ENCODE measurements around the gene DNER. TPM values are rescaled to one million over a fixed set of nuclear protein-coding genes. Genes with fewer than 3 reads are reported as not detected.

Gene DNER
- total RNA-seq, 1 experiment from 2014 or later = 0.28 TPM

DNA sequence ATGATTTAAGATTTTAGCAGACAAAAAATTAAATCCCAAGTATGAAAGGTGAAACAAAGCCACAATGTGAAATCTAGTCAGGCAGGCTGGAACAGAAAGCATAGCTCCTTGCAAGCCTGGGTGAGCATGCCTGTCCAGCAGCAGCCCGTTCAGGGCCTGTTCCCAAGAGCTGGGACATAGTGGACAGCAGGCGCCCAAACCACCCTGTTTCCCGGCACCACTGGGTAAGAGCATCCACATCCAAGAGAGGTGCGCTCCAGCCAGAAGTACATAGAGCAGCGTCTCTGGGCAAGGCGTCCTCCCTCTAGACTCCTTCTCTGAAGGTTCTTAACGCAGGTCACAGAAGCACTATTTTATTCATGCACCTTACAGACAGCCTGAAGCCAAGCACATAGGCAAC lies 80.8 kb downstream of the DNER start:
- Histone ChIP-seq H3F3A (ENCODE audit: insufficient read depth, low read depth) (no peaks in the 10 kb centered on the region), H3K4me2 (no peak overlapping the region), H3K36me3 (ENCODE audit: low read depth) (no peaks in the 10 kb centered on the region), H3K9me3 (ENCODE audit: insufficient read depth, low read depth) (no peaks in the 10 kb centered on the region), H3K4me1 (replicated peaks; ENCODE audit: insufficient read depth) (no peaks in the 10 kb centered on the region), H3K27ac (no peak overlapping the region), H3K27me3 (ENCODE audit: insufficient read depth, low read depth) (no peaks in the 10 kb centered on the region), H3K9me2 (ENCODE audit: insufficient read depth) (no peaks in the 10 kb centered on the region), H3K79me2 (ENCODE audit: low read depth) (no peaks in the 10 kb centered on the region), H4K20me1 (ENCODE audit: insufficient read depth) (no peaks in the 10 kb centered on the region), H2AFZ (no peak overlapping the region), H3K4me3 (no peak overlapping the region)
- DNase-seq = no peak
- ChIA-PET POLR2A (ENCODE audit: unreplicated experiment) (no interaction called here), CTCF (no interaction called here)
- TF ChIP-seq, protein P1, sequence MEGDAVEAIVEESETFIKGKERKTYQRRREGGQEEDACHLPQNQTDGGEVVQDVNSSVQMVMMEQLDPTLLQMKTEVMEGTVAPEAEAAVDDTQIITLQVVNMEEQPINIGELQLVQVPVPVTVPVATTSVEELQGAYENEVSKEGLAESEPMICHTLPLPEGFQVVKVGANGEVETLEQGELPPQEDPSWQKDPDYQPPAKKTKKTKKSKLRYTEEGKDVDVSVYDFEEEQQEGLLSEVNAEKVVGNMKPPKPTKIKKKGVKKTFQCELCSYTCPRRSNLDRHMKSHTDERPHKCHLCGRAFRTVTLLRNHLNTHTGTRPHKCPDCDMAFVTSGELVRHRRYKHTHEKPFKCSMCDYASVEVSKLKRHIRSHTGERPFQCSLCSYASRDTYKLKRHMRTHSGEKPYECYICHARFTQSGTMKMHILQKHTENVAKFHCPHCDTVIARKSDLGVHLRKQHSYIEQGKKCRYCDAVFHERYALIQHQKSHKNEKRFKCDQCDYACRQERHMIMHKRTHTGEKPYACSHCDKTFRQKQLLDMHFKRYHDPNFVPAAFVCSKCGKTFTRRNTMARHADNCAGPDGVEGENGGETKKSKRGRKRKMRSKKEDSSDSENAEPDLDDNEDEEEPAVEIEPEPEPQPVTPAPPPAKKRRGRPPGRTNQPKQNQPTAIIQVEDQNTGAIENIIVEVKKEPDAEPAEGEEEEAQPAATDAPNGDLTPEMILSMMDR (conservative IDR thresholded peaks at IDR 0.05) = no peak
- TF ChIP-seq EZH2 (IDR thresholded peaks at IDR 0.05; ENCODE audit: low read depth) = no peak
- intact Hi-C loops (cut with micrococcal nuclease; ENCODE audit: unreplicated experiment) = no loop called here
- BruUV-seq (replicated peaks) = no TSS peak

DNA sequence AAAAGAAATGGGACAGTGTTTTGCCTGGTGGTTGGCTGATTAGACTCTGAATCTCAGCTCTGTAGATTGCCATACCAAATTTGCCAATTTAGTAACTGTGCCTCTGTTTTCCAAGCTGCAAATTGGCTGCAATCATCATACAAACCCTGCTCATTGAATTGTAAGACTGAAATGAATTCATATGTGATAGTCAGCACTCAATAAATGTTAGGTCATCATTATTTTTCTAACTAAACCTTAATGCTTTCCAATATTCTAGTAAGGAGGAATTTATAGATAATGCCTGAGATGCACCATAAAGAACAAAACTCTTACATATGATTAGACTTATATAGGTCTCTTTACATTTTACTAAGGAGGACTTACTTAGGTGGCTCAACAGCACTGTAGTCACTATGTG lies 85.3 kb downstream of the DNER start:
- no peaks in the 10 kb centered on the region for H3K27me3 ChIP-seq (ENCODE audit: insufficient read depth, low read depth)
- no peaks in the 10 kb centered on the region for H3F3A ChIP-seq (ENCODE audit: insufficient read depth, low read depth)
- H3K36me3 ChIP-seq (ENCODE audit: low read depth) = no peaks in the 10 kb centered on the region
- H3K4me1 ChIP-seq (replicated peaks; ENCODE audit: insufficient read depth) = no peaks in the 10 kb centered on the region
- no peak overlapping the region for H3K4me3 ChIP-seq
- ChIA-PET POLR2A (ENCODE audit: unreplicated experiment) (no interaction called here), CTCF (no interaction called here)
- no peaks in the 10 kb centered on the region for H3K9me3 ChIP-seq (ENCODE audit: insufficient read depth, low read depth)
- H3K4me2 ChIP-seq = no peak overlapping the region
- BruUV-seq (replicated peaks) = no TSS peak
- intact Hi-C loops (cut with micrococcal nuclease; ENCODE audit: unreplicated experiment) = no loop called here
- no peaks in the 10 kb centered on the region for H3K79me2 ChIP-seq (ENCODE audit: low read depth)
- no peak for TF ChIP-seq EZH2 (IDR thresholded peaks at IDR 0.05; ENCODE audit: low read depth)
- TF ChIP-seq, protein P1 (conservative IDR thresholded peaks at IDR 0.05) = no peak
- no peaks in the 10 kb centered on the region for H3K9me2 ChIP-seq (ENCODE audit: insufficient read depth)
- no peak for DNase-seq
- no peak overlapping the region for H3K27ac ChIP-seq
- H4K20me1 ChIP-seq (ENCODE audit: insufficient read depth) = no peaks in the 10 kb centered on the region
- no peak overlapping the region for H2AFZ ChIP-seq

DNA sequence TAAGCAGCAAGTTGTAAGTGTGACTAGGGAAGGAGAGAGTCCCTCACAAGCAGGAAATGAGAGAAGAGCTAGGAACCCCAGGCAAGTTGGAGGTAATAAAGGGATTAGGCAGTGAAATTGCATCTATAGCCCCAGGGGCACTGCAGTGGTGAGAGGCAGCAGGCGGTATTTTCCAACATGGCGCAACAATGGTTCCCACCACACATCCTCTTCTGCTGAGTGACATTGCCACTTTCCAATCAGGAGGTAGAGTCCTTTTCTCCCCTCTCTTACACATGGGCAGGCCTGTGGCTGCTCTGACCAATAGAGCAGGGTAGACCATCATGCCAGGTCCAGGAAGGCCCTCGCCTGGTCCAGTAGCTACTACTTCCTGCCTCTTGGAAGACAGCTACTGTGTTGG lies 86.6 kb downstream of the DNER start:
- Histone ChIP-seq H3K4me2 (no peak overlapping the region), H3F3A (ENCODE audit: insufficient read depth, low read depth) (no peaks in the 10 kb centered on the region), H3K36me3 (ENCODE audit: low read depth) (no peaks in the 10 kb centered on the region), H2AFZ (no peak overlapping the region), H3K27me3 (ENCODE audit: insufficient read depth, low read depth) (no peaks in the 10 kb centered on the region), H3K27ac (no peak overlapping the region), H3K4me1 (replicated peaks; ENCODE audit: insufficient read depth) (no peaks in the 10 kb centered on the region), H4K20me1 (ENCODE audit: insufficient read depth) (no peaks in the 10 kb centered on the region), H3K79me2 (ENCODE audit: low read depth) (no peaks in the 10 kb centered on the region), H3K9me2 (ENCODE audit: insufficient read depth) (no peaks in the 10 kb centered on the region), H3K4me3 (no peak overlapping the region), H3K9me3 (ENCODE audit: insufficient read depth, low read depth) (no peaks in the 10 kb centered on the region)
- no TSS peak for BruUV-seq (replicated peaks)
- ChIA-PET CTCF (no interaction called here), POLR2A (ENCODE audit: unreplicated experiment) (no interaction called here)
- intact Hi-C loops (cut with micrococcal nuclease; ENCODE audit: unreplicated experiment) = no loop called here
- no peak for TF ChIP-seq EZH2 (IDR thresholded peaks at IDR 0.05; ENCODE audit: low read depth)
- TF ChIP-seq, protein P1 (conservative IDR thresholded peaks at IDR 0.05) = no peak
- DNase-seq = no peak
